ENCODE measurements around the gene NNMT.

NNMT gene

DNA sequence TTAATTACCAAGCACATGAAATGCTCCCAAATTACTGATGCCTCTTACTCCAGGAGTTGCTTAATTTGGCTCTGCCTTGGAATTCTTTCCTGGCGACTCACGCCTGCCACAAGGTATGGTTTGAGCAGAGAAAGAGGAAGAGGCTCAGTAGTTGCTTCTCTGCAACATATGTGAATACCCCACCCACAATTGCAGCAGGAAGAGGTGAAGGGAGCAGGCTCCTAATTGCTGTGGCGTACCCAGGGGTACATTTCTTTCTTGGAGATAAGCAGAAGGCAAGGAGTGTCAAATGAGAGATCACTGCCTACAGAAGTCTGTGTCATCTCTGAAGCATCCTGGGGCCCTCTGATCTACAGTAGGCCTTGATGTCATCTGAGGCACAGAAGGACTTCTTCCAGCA, 10.6 kb upstream of the NNMT start:
- DNase-seq = no peak

GRCh38 chr11:114286229-114286628, 10.0 kb upstream of the NNMT start:
- DNase-seq = no peak

DNA sequence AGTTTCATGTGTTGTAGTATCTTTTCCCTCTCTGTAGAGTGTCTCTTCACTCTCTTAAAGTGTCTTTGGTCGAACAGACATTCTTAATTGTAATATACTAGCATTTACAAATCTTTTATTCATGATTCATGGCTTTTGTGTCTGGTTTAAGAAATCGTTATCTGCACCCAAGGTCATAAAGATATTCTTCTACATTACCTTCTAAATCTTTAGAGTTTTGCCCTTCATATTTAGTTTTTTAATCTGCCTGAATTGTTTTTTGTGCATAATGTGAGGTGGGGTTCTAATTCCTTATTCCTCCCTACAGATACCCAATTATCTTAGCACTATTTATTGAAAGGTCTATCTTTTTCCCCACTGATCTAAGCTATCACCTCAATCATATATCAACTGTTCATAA, 9.0 kb upstream of the NNMT start:
- no peak for DNase-seq

GRCh38 chr11:114288136-114288535, 8.1 kb upstream of the NNMT start:
- no peak for DNase-seq

GRCh38 chr11:114289779-114290178, 6.4 kb upstream of the NNMT start:
- DNase-seq = no peak

- DNase-seq = no peak
Observed at GRCh38 chr11:114290503-114291235, 5.5 kb upstream of the NNMT start.

- no peak for DNase-seq
Observed at GRCh38 chr11:114291381-114291780, 4.8 kb upstream of the NNMT start.

GRCh38 chr11:114291842-114292680, 4.1 kb upstream of the NNMT start:
- no peak for DNase-seq

- DNase-seq = no peak
Observed at GRCh38 chr11:114293201-114293711, 2.9 kb upstream of the NNMT start.

DNA sequence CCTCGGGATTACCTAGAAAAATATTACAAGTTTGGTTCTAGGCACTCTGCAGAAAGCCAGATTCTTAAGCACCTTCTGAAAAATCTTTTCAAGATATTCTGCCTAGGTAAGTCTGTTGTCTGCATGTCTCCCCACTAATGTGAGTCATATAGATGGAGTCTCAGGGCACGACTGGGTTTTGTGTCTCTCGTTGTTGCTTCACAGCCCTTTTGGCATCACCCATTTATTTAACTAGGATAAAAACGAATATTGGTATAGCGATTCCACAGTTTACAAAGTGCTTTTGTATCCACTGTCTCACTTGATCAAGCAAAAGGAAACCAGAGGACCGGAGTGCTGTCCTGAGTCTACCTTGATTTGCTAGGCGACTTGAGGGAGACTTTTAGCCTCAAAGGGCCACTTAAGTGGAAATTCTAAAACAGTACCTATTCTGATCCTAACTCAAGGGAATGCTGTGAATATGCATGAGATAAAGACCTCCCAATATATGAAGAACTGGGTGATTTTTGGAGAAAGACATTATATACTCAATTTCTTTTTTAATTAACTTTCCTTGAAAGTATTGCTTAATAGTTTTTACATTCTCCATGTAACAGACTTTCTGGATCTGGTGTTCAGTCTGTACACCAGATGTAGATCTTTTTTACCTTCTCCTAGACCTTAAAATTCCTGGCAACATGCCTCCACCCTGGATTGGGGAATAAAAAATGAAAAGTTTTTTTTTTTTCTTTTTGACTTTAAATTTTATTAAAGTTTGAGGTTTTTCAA, 590 bp downstream of the NNMT start:
- no peak for DNase-seq

DNA sequence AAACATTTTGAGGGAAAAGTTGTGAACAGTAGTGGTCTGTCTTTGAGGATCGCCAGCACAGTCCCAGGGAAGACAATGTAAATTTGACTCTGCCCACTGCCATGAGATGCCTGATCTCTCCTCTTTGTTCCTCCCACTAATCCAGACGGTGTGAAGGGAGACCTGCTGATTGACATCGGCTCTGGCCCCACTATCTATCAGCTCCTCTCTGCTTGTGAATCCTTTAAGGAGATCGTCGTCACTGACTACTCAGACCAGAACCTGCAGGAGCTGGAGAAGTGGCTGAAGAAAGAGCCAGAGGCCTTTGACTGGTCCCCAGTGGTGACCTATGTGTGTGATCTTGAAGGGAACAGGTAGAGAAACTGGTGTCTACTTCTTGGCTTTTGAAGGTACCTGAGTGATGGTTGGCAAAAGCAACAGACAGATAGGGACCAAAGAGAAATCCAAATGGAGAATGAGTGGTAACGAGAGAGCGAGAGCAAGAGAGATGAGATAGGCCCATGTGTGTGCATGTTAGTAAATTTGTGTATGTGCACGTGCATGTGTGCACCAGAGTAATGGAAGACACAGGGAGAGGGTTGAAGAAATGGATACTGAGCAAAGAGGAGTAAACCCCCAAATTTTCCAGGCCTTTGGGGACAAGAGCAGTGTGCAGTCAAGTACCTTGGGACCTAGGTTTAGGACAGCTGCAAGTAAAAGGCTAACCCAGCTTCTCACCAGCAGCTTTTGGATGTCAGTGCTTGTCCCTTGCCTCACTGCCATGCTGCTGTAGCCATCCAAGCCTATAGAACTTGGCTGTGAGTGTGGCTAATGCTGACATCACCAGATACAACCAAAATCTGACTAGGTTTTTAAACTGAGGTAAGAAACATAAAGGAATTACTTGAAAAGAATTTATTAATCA, 1.9 kb downstream of the NNMT start:
- DNase-seq = no peak

DNA sequence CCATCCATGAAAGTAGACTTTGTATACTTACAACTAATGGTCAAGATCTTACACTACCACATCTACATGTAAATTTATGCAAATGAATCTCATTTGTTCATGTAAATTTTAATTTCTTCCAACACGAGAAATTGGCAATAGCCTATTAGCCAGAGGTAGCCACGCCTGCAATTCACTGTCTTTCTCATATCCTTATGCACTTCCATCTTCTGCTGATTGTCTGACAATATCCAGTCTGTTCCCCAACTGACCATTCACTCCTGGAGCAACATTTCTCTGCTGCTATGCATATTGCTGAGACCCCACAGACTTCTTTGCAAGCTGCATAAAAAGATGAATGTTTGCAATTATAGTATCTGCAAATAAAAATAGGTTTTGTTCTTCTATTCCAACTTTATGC, 2.5 kb downstream of the NNMT start:
- DNase-seq = no peak

- no peak for DNase-seq
Observed at GRCh38 chr11:114301088-114301487, 4.9 kb downstream of the NNMT start.

- no peak for DNase-seq
Observed at GRCh38 chr11:114301927-114302326, 5.7 kb downstream of the NNMT start.

DNA sequence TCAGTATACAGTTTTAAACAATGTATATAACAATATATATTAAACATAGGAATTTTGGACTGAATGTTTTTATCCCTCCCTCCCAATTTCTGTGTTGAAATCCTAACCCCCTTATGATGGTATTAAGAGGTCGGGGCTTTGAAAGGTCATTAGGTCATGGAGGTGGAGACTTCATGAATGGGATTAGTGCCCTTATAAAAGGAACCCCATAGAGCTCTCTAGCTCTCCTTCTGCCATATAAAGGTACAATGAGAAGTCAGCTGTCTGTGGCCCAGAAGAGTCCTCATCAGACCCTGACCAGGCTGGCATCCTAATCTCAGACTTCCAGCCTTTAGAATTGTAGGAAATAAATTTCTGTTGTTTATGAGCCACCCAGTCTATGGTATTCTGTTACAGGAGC, 6.5 kb downstream of the NNMT start:
- DNase-seq = no peak

DNA sequence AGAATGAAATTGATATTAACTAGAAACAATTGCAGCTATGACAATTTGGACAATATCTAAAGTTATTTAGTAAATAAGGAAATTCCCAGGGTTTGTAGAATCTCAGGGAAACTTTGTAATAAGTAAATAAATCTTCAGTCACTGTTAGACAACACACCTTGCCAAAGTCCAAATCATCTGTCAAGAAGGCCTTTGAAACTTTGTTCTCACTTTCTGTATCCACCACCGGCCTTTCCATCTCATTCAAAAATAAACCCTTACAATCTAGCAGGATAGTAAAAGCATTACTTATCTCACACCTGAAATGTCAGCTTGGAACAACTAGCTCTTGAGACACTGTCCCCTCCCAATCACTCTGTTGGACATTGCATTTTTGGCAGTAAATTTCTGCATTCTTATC, 7.9 kb downstream of the NNMT start:
- no peak for DNase-seq

DNA sequence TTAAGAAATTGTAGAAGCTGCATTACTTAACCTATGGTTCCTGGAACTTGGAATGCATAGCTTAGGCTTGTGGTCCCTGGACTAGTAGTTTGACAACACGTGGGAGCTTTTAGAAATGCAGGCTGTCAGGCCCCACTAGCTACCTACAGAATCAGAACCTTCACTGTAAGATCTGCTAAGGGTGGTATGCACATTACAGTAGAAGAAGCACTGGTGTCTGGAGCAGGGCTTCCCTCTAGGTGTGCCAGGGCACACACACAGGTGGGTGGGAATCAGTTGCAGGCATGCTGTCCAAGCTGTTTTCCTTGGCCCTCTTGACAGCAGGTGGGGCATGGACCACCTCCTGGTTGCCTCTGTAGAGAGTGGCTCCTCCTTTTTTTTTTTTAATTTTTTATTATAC, 8.8 kb downstream of the NNMT start:
- no peak for DNase-seq

DNA sequence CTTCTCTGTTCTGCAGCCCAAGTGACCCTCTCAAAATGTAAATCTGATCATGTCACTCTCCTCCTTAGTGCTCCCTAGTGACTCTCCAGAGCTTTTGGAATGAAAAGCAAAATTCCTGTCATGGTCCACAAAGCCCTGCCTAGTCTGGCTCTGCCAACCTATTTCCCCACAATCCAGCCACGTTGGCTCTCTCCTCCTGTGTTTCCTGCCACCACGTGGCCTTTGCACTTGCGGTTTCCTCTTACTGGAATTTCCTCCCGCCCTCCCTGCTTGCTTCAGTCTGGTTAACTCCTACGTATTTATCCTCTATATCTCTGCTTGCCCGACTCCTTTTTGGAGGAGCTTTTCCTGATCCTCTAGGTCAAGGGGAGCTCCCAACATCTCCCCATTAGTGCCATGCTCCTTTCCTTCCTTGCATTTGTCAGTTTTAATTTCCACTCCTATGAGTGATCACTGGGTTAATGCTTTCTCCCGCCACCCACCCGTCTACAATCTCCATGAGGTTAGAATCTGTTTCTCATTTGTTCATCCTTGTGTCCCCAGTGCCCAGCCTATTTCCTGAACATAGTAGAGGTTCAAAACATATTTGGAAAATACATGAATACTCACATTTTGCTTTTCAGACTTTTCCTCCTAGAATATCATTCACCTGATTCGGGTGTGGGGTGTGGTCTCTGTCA, 11.5 kb downstream of the NNMT start:
- no peak for DNase-seq

DNA sequence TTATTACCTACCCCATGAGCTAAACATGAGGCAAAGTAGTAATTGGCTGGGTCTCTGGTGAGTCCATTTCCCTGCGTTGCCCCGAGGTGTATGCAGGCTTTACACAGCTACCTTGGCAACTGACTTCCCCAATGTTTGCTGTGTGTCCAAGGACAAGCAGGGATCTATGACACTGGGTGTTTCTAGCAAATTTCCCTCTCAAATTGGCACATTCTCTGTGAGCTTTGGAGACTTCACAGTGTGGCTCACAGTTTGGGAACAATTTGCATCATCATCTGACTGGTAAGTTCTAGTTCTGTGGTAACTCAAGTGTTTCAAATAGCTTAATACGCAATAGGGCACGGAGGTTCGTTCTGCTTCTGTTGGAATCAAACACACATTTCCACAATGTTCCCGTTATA, 12.5 kb downstream of the NNMT start:
- DNase-seq = no peak

DNA sequence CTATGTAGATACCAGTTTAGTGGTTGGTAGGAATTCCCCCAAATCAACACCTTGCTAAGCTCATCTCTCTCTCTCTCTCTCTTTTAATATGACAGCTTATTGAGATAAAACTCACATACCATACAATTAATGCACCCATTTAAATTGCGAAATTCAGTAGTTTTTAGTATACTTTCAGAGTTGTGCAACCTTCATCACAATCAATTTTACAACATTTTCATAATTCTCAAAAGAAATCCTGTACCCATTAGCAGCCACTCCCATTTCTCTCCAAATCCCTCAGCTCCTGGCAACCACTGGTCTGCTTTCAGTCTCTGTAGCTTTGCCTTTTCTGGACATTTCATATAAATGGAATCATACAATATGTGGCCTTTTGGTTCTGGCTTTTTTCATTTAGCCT, 13.3 kb downstream of the NNMT start:
- no peak for DNase-seq

GRCh38 chr11:114310095-114310494, 13.9 kb downstream of the NNMT start:
- no peak for DNase-seq

- DNase-seq = no peak
Observed at GRCh38 chr11:114311946-114312345, 15.7 kb downstream of the NNMT start.
